Stimulated activated CD4-positive, alpha-beta T cell treated with anti-CD3 and anti-CD28 coated beads, Interleukin-2, amount 100 ng/mL, for 48 hours (primary cell): Measurements from ENCODE around the gene SLIT3.
"Not testable (repeated sequence)": the region's sequence is repeated elsewhere in the genome, so short reads cannot be mapped to it uniquely, and the experiment has no call there.

ENCODE experiments used
- DNase-seq, 2 donors: peaks; one replicate each; pipeline ENCODE4 v3.0.0-alpha.2; 2020

SLIT3 gene

GRCh38 chr5:169216866-169217265, 84.1 kb downstream of the SLIT3 start:
- DNase-seq = no peak

- no peak for DNase-seq
These were observed 87.5 kb downstream of the SLIT3 start for GRCh38 chr5:169213479-169213878.

- not testable (repeated sequence) for DNase-seq
These were observed 89.2 kb downstream of the SLIT3 start for GRCh38 chr5:169211761-169212160.

- no peak for DNase-seq
These were observed 96.0 kb downstream of the SLIT3 start for GRCh38 chr5:169204788-169205400.

- no peak for DNase-seq
These were observed 98.0 kb downstream of the SLIT3 start for GRCh38 chr5:169202969-169203368.

GRCh38 chr5:169201597-169201996, 99.3 kb downstream of the SLIT3 start:
- no peak for DNase-seq

GRCh38 chr5:169200125-169200778, 100.7 kb downstream of the SLIT3 start:
- DNase-seq = no peak

- DNase-seq = no peak
These were observed 103.6 kb downstream of the SLIT3 start for GRCh38 chr5:169197343-169197742.

- no peak for DNase-seq
These were observed 104.9 kb downstream of the SLIT3 start for GRCh38 chr5:169196059-169196458.

GRCh38 chr5:169195601-169196000, 105.3 kb downstream of the SLIT3 start:
- no peak for DNase-seq

- no peak for DNase-seq
These were observed 108.4 kb downstream of the SLIT3 start for GRCh38 chr5:169192536-169192935.

GRCh38 chr5:169190849-169191248, 110.1 kb downstream of the SLIT3 start:
- DNase-seq = no peak

- no peak for DNase-seq
These were observed 115.3 kb downstream of the SLIT3 start for GRCh38 chr5:169185626-169186025.

- DNase-seq = no peak
These were observed 117.4 kb downstream of the SLIT3 start for GRCh38 chr5:169183576-169183975.

GRCh38 chr5:169182797-169183196, 118.1 kb downstream of the SLIT3 start:
- DNase-seq = no peak

- no peak for DNase-seq
These were observed 119.1 kb downstream of the SLIT3 start for GRCh38 chr5:169181814-169182213.

- no peak for DNase-seq
These were observed 122.2 kb downstream of the SLIT3 start for GRCh38 chr5:169178754-169179153.

GRCh38 chr5:169178274-169178673, 122.7 kb downstream of the SLIT3 start:
- DNase-seq = no peak

GRCh38 chr5:169176709-169177694, 123.9 kb downstream of the SLIT3 start:
- DNase-seq = no peak

GRCh38 chr5:169175733-169176132, 125.2 kb downstream of the SLIT3 start:
- DNase-seq = no peak

- DNase-seq = no peak
These were observed 126.0 kb downstream of the SLIT3 start for GRCh38 chr5:169174923-169175322.

- no peak for DNase-seq
These were observed 127.6 kb downstream of the SLIT3 start for GRCh38 chr5:169173372-169173771.

GRCh38 chr5:169171515-169171914, 129.4 kb downstream of the SLIT3 start:
- DNase-seq = no peak

- no peak for DNase-seq
These were observed 131.2 kb downstream of the SLIT3 start for GRCh38 chr5:169169783-169170182.
